Measurements from ENCODE around the gene TAF1B.
A peak's percentile ranks its signal among the peaks of the same experiment; 100 is the strongest.
"Not testable (repeated sequence)": the region's sequence is repeated elsewhere in the genome, so short reads cannot be mapped to it uniquely, and the experiment has no call there.

The TAF1B gene

GRCh38 chr2:9887513-9887912 is 44.2 kb downstream of the TAF1B start:
- no peak for DNase-seq

- DNase-seq = no peak
Measured at GRCh38 chr2:9889812-9890261, 46.6 kb downstream of the TAF1B start.

- DNase-seq = no peak
Measured at GRCh38 chr2:9892236-9892635, 49.0 kb downstream of the TAF1B start.

- no peak for DNase-seq
Measured at GRCh38 chr2:9895669-9896590, 52.7 kb downstream of the TAF1B start.

GRCh38 chr2:9897331-9897737 is 54.1 kb downstream of the TAF1B start:
- peak; percentile 34 for DNase-seq

GRCh38 chr2:9897846-9898245 is 54.6 kb downstream of the TAF1B start:
- DNase-seq = no peak

GRCh38 chr2:9905413-9905812 is 62.1 kb downstream of the TAF1B start:
- no peak for DNase-seq

- DNase-seq = no peak
Measured at GRCh38 chr2:9907402-9907801, 64.1 kb downstream of the TAF1B start.

- DNase-seq = no peak
Measured at GRCh38 chr2:9908639-9909038, 65.4 kb downstream of the TAF1B start.

GRCh38 chr2:9909106-9909505 is 65.8 kb downstream of the TAF1B start:
- DNase-seq = no peak

- DNase-seq = no peak
Measured at GRCh38 chr2:9910699-9911098, 67.4 kb downstream of the TAF1B start.

- DNase-seq = no peak
Measured at GRCh38 chr2:9912468-9912867, 69.2 kb downstream of the TAF1B start.

GRCh38 chr2:9914384-9915065 is 71.3 kb downstream of the TAF1B start:
- no peak for DNase-seq

- DNase-seq = no peak
Measured at GRCh38 chr2:9918275-9918674, 75.0 kb downstream of the TAF1B start.

- DNase-seq = no peak
Measured at GRCh38 chr2:9919512-9919911, 76.2 kb downstream of the TAF1B start.

GRCh38 chr2:9927020-9927419 is 83.7 kb downstream of the TAF1B start:
- DNase-seq = not testable (repeated sequence)

- no peak for DNase-seq
Measured at GRCh38 chr2:9937258-9937657, 94.0 kb downstream of the TAF1B start.

GRCh38 chr2:9937968-9938367 is 94.7 kb downstream of the TAF1B start:
- DNase-seq = no peak

GRCh38 chr2:9939587-9940485 is 96.6 kb downstream of the TAF1B start:
- no peak for DNase-seq

- no peak for DNase-seq
Measured at GRCh38 chr2:9941196-9941995, 98.1 kb downstream of the TAF1B start.

GRCh38 chr2:9941996-9942390 is 98.7 kb downstream of the TAF1B start:
- DNase-seq = no peak

- DNase-seq = no peak
Measured at GRCh38 chr2:9944330-9944758, 101.1 kb downstream of the TAF1B start.

Measured in DMS 273 treated with DMSO at 0.1 percent for 48 hours (cell line).